Jurkat, Clone E6-1 (cell line): ENCODE results near the gene BMPR2.
"Not testable (repeated sequence)": the region's sequence is repeated elsewhere in the genome, so short reads cannot be mapped to it uniquely, and the experiment has no call there.

Experiments used
- DNase-seq: peaks from one replicate; pipeline ENCODE4 v3.0.0-alpha.2; 2011; ENCODE audit warnings: low read depth, low spot score
- H3K4me3 ChIP-seq: 2 replicates; pipeline ENCODE4 v1.5.1; 2011; ENCODE audit warnings: mild to moderate bottlenecking, low read length, control low read depth, moderate library complexity

Gene BMPR2

GRCh38 chr2:202574541-202574940, 198.4 kb downstream of the BMPR2 start:
- DNase-seq, result no peak
- no peak overlapping the region for H3K4me3 ChIP-seq

GRCh38 chr2:202575194-202575593, 199.1 kb downstream of the BMPR2 start:
- not testable (repeated sequence) for H3K4me3 ChIP-seq, DNase-seq

GRCh38 chr2:202577250-202578183, 201.4 kb downstream of the BMPR2 start:
- DNase-seq, result no peak
- no peak overlapping the region for H3K4me3 ChIP-seq

DNA sequence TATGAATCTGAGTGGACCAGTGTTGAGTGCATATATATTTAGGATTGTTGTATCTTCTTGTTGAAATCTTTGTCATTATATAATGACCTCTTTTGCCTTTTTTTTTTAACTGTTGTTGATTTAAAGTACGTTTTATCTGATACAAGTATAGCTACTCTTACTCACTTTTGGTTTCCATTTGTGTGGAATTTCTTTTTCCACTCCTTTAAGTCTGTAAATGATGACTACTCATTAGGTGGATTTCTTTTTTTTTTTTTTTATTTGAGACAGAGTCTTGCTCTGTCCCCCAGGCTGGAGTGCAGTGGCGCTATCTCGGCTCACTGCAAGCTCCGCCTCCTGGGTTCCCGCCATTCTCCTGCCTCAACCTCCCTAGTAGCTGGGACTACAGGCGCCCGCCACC, 206.7 kb downstream of the BMPR2 start:
- not testable (repeated sequence) for H3K4me3 ChIP-seq, DNase-seq

DNA sequence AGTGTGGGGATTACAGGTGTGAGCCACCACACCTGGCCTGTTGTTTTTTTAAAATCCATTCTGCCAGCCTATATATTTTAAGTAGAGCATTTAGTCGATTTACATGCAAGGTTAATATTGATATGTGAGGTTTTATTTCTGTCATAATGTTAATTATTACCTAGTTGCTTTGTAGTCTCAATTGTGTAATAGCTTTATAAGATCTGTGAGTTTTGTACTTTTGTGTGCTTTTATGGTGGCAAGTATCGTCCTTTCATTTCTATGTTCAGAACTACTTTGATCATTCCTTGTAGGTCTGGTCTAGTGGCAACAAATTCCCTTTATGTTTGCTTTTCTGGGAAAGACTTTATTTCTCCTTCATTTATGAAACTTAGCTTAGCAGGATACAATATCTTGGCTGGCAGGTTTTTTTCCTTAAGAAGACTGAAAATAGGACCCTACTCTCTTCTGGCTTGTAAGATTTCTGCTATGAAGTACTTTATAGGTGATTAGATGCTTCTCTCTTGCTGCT, 207.6 kb downstream of the BMPR2 start:
- H3K4me3 ChIP-seq, result no peak overlapping the region
- no peak for DNase-seq

DNA sequence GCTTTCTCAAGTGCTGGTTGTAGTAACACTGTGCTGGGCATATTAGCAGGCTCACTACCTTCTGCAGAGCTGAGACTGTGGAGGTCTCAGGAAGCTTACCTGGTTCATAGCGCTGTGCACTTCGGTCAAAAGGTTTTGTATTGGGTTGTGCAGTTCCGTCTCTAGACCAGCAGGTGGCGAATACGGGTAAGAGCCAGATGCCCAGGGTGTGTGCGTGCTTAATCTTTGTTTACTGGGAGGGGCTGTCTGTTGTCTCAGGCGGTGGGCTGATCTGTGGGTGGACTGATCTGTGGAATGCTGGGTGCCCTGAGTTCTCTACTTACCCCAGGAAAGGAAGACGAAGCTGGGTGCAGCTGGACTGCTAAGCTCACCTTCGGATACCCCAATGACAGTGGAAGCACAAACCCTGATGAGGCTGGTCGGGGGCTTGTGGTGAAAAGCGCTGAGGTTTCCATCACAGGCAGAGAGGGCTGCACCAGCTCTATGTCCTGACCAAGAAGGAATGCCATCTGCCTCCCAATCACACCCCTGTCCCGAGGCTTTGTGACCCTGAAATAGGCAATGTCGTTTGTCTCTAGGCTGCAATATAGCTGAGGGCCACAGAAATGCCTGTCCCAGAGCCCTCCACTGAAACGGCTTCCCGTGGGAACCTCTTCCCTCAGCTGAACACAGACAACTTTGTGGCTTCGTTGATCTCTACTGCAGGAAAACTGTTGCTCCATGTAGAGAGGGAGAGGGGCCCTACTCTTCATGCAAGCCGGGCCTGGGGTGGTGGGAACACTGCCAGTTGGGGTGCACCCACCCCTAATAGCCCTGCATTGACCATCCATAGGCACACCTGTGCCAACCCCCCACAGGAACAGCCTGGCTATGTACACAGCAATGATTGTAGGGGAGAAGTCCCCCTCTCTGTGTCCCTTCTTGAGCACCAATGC, 212.8 kb downstream of the BMPR2 start:
- H3K4me3 ChIP-seq, result peak overlapping the region; percentile 36
- DNase-seq, result peak; percentile 82

- DNase-seq, result no peak
- no peak overlapping the region for H3K4me3 ChIP-seq
Observed at GRCh38 chr2:202589582-202589949, 213.4 kb downstream of the BMPR2 start.

- no peak for DNase-seq
- H3K4me3 ChIP-seq, result no peak overlapping the region
Observed at GRCh38 chr2:202592566-202592965, 216.4 kb downstream of the BMPR2 start.

DNA sequence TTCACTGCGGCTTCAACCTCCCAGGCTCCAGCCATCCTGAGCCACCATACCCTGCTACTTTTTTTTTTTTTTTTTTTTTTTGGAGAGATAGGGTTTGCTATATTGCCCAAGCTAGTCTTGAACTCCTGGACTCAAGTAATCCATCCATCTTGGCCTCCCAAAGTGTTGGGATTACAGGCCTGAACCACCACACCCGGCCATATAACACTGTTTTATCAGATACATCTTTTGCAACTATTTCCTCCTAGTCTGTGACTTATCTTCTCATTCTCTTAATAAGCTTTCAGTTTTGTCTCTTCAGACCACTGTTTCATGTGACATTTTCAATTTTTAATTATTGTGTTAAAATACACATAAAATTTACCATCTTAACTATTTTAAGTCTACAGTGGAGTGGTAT, 223.0 kb downstream of the BMPR2 start:
- H3K4me3 ChIP-seq, result no peak overlapping the region
- DNase-seq, result no peak

GRCh38 chr2:202599911-202600310, 223.8 kb downstream of the BMPR2 start:
- no peak for DNase-seq

GRCh38 chr2:202604699-202605098, 228.6 kb downstream of the BMPR2 start:
- no peak for DNase-seq
- H3K4me3 ChIP-seq, result no peak overlapping the region

More at GRCh38 chr2:202599911-202600310, 223.8 kb downstream of the BMPR2 start:
- H3K4me3 ChIP-seq, result no peak overlapping the region

DNA sequence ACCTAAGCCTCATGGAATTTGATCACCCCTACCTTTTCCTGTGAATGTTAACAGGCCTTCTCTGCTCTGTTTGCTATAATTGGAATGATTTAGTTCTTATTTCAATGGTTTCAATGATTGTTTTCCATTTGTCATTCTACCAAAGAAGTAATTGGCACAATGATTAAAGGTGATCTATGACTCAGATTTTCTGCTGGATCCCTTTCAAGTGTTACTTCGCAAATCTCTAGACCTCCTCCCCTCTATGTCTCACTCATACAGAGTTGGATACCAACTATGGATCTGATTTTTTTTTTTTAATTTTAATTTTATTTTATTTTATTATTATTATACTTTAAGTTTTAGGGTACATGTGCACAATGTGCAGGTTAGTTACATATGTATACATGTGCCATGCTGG, 229.0 kb downstream of the BMPR2 start:
- H3K4me3 ChIP-seq, result no peak overlapping the region
- no peak for DNase-seq

- H3K4me3 ChIP-seq, result no peak overlapping the region
Observed at GRCh38 chr2:202608142-202608852, 232.2 kb downstream of the BMPR2 start.

GRCh38 chr2:202609381-202610145, 233.4 kb downstream of the BMPR2 start:
- no peak for DNase-seq
- H3K4me3 ChIP-seq, result no peak overlapping the region

More at GRCh38 chr2:202608142-202608852, 232.2 kb downstream of the BMPR2 start:
- no peak for DNase-seq

DNA sequence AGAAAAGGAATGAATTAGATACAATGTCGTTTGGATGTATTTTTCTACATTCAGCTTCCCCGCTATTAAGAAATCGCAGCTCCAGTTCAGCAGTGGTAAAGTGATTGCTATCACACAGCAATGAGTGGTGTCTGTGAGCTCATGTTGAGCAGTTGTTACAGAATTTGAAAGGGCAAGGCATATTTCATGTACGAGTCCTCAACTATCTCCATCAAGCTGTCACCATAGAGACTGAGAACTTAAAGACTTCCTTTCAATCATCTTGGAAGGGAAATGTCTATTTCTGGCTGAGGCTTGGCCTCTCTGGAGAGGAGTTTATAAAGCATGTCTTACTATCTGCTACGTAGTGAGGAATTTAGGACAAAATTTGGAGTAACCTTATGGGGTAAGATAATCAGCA, 234.3 kb downstream of the BMPR2 start:
- no peak overlapping the region for H3K4me3 ChIP-seq
- DNase-seq, result no peak

- H3K4me3 ChIP-seq, result no peak overlapping the region
- no peak for DNase-seq
Observed at GRCh38 chr2:202612145-202612544, 236.0 kb downstream of the BMPR2 start.

GRCh38 chr2:202613479-202613878, 237.4 kb downstream of the BMPR2 start:
- DNase-seq, result no peak
- no peak overlapping the region for H3K4me3 ChIP-seq
